Natural killer cell (primary cell): ENCODE measurements around the gene LHX6. TPM values are rescaled to one million over a fixed set of nuclear protein-coding genes. Genes with fewer than 3 reads are reported as not detected.

Source experiments
- ATAC-seq, 3 donors: fragments of 150-1000 bp in 2 of 3; fragments of 200-7000 bp in 1 of 3; cut with Tn5 transposase; 1 replicate in 1 of 3; 2 replicates in 2 of 3; pipeline ENCODE4 v1.10.0; 2021; ENCODE audit warnings: mild to moderate bottlenecking in 2 of 3, moderate library complexity in 2 of 3
- DNase-seq, 2 donors: peaks; one replicate each; pipeline versions ENCODE4 v3.0.0 to v3.0.0-alpha.2; 2013 to 2021; ENCODE audit warnings: mixed read lengths in 1 of 2
- H3K27ac ChIP-seq: one replicate; pipeline ENCODE4 v1.5.1; 2013; ENCODE audit warnings: mild to moderate bottlenecking, low read length
- H3K27me3 ChIP-seq: one replicate; pipeline ENCODE4 v1.6.1; 2013; ENCODE audit warnings: low read length; ENCODE audit not compliant: control insufficient read depth, insufficient read depth
- H3K36me3 ChIP-seq: one replicate; pipeline ENCODE4 v1.6.1; 2013; ENCODE audit warnings: low read length; ENCODE audit not compliant: control insufficient read depth, insufficient read depth
- H3K4me1 ChIP-seq: one replicate; pipeline ENCODE4 v1.6.1; 2013; ENCODE audit warnings: low read length; ENCODE audit not compliant: control insufficient read depth, insufficient read depth
- H3K4me3 ChIP-seq: one replicate; pipeline ENCODE4 v1.5.1; 2013; ENCODE audit warnings: low read length
- H3K9me3 ChIP-seq: one replicate; pipeline ENCODE4 v1.6.1; 2013; ENCODE audit warnings: low read length; ENCODE audit not compliant: control insufficient read depth, insufficient read depth
- H3K27ac Mint-ChIP-seq, 2 donors: one replicate each; pipeline ENCODE4 v1.8.0; 2022; ENCODE audit warnings: mild to moderate bottlenecking in 2 of 2, mixed read lengths in 2 of 2, moderate library complexity in 1 of 2
- H3K27me3 Mint-ChIP-seq, 2 donors: one replicate each; pipeline ENCODE4 v1.8.0; 2022; ENCODE audit warnings: low read depth in 2 of 2, mixed read lengths in 2 of 2
- H3K36me3 Mint-ChIP-seq: one replicate; pipeline ENCODE4 v1.8.0; 2022; ENCODE audit warnings: mixed read lengths
- H3K4me1 Mint-ChIP-seq, 2 donors: one replicate each; pipeline ENCODE4 v1.8.0; 2022; ENCODE audit warnings: mixed read lengths in 2 of 2
- H3K4me3 Mint-ChIP-seq: one replicate; pipeline ENCODE4 v1.8.0; 2022; ENCODE audit warnings: mild to moderate bottlenecking, moderate library complexity, mixed read lengths
- H3K9me3 Mint-ChIP-seq, 2 donors: one replicate each; pipeline ENCODE4 v1.8.0; 2022; ENCODE audit warnings: mixed read lengths in 2 of 2
- WGBS: methylation state at CpG from one replicate; pipeline ENCODE4 v1.1.7; 2013; ENCODE audit warnings: missing lambda C conversion rate; ENCODE audit not compliant: insufficient coverage; 5-methylcytosine and 5-hydroxymethylcytosine counted together
- intact Hi-C: fragments of 100-400 bp; cut with micrococcal nuclease; formaldehyde crosslinking; loops from one replicate; pipeline ENCODE4 v1.14.2; 2022
- total RNA-seq, 4 donors: library from RNA; stranded (reverse); fragments of 120-200 nt in 1 of 4; gene quantifications; one replicate each; pipeline versions ENCODE4 v1.2.3 to v1.2.4, GENCODE V29; 2013 to 2022
- TF ChIP-seq, protein P1 (sequence below): fragments of 200-600 bp; IDR thresholded peaks from one replicate; pipeline ENCODE4 v1.8.0; 2022; ENCODE audit warnings: antibody characterized with exemption

LHX6 gene
- total RNA-seq = not detected
- not detected for total RNA-seq (2013)

DNA sequence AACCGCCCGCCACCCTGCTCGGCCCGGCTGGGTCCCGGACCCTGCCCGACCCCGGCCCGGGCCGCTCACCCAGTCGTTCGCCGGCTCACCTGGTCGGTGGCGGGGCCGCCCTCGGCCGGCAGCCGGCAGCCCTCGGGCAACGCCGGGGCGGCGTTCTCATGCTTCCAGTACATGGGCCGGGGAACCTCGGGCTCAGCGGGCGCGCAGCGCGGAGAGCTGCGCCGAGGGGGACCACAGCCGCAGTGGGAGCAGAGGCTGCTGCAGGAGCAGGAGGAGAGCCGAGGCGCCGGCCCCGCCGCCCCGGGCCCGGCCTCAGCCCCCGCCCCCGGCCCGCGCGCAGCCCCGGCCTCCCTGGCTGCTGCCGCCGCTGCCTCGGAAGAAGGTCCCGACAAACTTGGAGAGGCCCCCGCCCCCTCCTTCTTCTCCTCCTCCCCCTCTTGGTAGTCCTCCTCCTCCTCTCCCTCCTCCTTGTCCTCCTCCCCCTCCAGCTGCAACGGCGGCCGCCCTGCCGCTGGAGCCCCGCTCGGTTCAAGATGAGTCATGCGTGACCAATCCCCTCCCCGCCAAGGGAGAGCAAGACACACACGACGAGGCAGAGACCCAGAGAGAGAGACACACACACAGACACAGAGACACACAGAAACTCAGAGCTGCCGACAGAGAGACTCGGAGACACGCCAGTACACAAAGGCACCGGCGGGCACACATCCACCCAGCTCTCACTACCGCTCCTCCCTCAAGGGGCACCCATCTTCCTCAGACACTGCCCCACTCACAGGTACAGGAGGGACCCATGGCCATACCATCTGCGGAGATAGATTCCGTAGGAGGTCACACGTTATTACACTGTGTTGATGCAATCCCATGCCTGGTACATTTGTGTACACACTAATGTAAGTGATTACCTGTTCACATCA, at the start of gene LHX6:
TSS of gene LHX6 (minus strand) at position 390 of the 917 bp plus-strand sequence. CDS start at position 173, 217 bp downstream.
- TF ChIP-seq, protein P1, sequence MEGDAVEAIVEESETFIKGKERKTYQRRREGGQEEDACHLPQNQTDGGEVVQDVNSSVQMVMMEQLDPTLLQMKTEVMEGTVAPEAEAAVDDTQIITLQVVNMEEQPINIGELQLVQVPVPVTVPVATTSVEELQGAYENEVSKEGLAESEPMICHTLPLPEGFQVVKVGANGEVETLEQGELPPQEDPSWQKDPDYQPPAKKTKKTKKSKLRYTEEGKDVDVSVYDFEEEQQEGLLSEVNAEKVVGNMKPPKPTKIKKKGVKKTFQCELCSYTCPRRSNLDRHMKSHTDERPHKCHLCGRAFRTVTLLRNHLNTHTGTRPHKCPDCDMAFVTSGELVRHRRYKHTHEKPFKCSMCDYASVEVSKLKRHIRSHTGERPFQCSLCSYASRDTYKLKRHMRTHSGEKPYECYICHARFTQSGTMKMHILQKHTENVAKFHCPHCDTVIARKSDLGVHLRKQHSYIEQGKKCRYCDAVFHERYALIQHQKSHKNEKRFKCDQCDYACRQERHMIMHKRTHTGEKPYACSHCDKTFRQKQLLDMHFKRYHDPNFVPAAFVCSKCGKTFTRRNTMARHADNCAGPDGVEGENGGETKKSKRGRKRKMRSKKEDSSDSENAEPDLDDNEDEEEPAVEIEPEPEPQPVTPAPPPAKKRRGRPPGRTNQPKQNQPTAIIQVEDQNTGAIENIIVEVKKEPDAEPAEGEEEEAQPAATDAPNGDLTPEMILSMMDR = no peak
- DNase-seq (no peak), ATAC-seq (peak in 1 of 3 donors; percentile 8)
- H3K4me1 ChIP-seq = peaks cover 3% of the 10 kb centered on the region
- no peak within 1 kb of the TSS for H3K27ac Mint-ChIP-seq
- no peaks in the 10 kb centered on the region for H3K9me3 Mint-ChIP-seq
- H3K4me3 Mint-ChIP-seq = no peak within 1 kb of the TSS
- H3K9me3 ChIP-seq = no peaks in the 10 kb centered on the region
- H3K36me3 Mint-ChIP-seq = no peaks in the 10 kb centered on the region
- intact Hi-C loops = no loop called here
- peaks cover 22 to 28% of the 10 kb centered on the region in 2 donors for H3K27me3 Mint-ChIP-seq
- H3K27ac ChIP-seq = no peak within 1 kb of the TSS
- 14% methylated on average over 70 of the region's 70 CpGs for WGBS
- peaks cover 15% of the 10 kb centered on the region for H3K27me3 ChIP-seq
- H3K4me1 Mint-ChIP-seq = peaks cover 0 to 6% of the 10 kb centered on the region in 2 donors
- H3K36me3 ChIP-seq = no peaks in the 10 kb centered on the region
- H3K4me3 ChIP-seq = no peak within 1 kb of the TSS

DNA sequence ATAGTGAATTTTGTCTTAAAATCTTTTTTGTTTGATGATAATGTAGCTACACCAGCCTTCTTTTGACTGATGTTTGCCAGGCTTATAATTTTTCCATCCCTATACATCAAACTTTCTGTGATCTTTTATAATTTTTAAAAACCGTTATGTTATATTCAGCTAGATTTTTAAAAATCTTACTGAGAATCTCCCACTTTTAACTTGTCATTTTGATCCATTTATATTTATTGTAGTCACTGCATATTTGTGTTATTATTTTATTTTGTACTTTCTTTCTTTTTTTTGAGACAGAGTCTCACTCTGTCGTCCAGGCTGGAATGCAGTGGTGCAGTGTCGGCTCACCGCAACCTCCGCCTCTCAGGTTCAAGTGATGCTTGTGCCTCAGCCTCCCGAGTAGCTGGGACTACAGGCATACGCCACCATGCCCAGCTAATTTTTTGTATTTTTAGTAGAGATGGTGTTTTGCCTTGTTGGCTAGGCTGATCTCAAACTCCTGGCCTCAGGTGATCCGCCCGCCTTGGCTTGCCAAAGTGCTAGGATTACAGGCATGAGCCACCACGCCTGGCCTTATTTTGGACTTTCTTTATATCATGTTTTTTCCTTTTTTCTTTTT, 48.6 kb upstream of the LHX6 start:
- Mint-ChIP-seq H3K27me3 (no peaks in the 10 kb centered on the region), H3K9me3 (no peaks in the 10 kb centered on the region), H3K4me1 (peaks cover 0 to 12% of the 10 kb centered on the region in 2 donors), H3K4me3 (no peak overlapping the region), H3K36me3 (no peaks in the 10 kb centered on the region), H3K27ac (no peak overlapping the region)
- ATAC-seq (no peak), DNase-seq (no peak)
- H3K4me1 ChIP-seq = no peaks in the 10 kb centered on the region
- H3K9me3 ChIP-seq = peaks cover 3% of the 10 kb centered on the region
- TF ChIP-seq, protein P1 = no peak
- H3K27me3 ChIP-seq = no peaks in the 10 kb centered on the region
- H3K4me3 ChIP-seq = no peak overlapping the region
- intact Hi-C loops = no loop called here
- H3K27ac ChIP-seq = no peak overlapping the region
- peaks cover 22% of the 10 kb centered on the region for H3K36me3 ChIP-seq
- WGBS = over 99% methylated on average over 9 of the region's 10 CpGs

DNA sequence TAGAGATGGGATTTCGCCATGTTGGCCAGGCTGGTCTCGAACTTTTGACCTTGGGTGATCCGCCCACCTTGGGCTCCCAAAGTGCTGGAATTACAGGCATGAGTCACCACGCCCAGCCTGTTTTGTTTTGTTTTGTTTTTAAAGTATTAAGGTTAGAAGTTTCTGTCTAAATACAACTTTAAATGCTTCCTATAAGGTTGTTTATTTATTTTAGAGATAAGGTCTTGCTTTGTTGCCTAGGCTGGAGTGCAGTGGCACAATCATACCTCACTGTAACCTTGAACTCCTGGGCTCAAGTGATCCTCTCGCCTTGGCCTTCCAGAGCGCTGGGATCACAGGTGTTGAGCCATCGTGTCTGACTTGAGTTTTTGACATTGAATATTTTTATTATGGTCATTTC, 47.3 kb upstream of the LHX6 start:
- peaks cover 3% of the 10 kb centered on the region for H3K9me3 ChIP-seq
- WGBS = 98% methylated on average over 4 of the region's 7 CpGs

More for the DNA sequence above, 47.3 kb upstream of the LHX6 start:
- TF ChIP-seq, protein P1 = no peak
- H3K4me1 Mint-ChIP-seq = peaks cover 0 to 12% of the 10 kb centered on the region in 2 donors
- H3K27me3 ChIP-seq = no peaks in the 10 kb centered on the region
- H3K27me3 Mint-ChIP-seq = no peaks in the 10 kb centered on the region
- no peak overlapping the region for H3K4me3 ChIP-seq
- no peak overlapping the region for H3K4me3 Mint-ChIP-seq
- no peak for ATAC-seq
- H3K36me3 ChIP-seq = peaks cover 16% of the 10 kb centered on the region
- H3K9me3 Mint-ChIP-seq = no peaks in the 10 kb centered on the region
- H3K36me3 Mint-ChIP-seq = no peaks in the 10 kb centered on the region
- no peak overlapping the region for H3K27ac Mint-ChIP-seq
- DNase-seq = no peak
- intact Hi-C loops = no loop called here
- no peaks in the 10 kb centered on the region for H3K4me1 ChIP-seq
- H3K27ac ChIP-seq = no peak overlapping the region
